Ovary (tissue), 9 donors: ENCODE data around the gene LIN28A. TPM values are rescaled to one million over a fixed set of nuclear protein-coding genes. Genes with fewer than 3 reads are reported as not detected.

Experiments
- DNase-seq, 5 donors: peaks; one replicate each; pipeline ENCODE4 v3.0.0-alpha.2; 2019 to 2020
- H3K27ac ChIP-seq, 2 donors: fragments of 200-600 bp; one replicate each; pipeline versions ENCODE4 v1.5.1 to v1.8.0; 2019 to 2022
- H3K27me3 ChIP-seq: fragments of 200-600 bp; one replicate; pipeline ENCODE4 v1.8.0; 2022
- H3K36me3 ChIP-seq: fragments of 200-600 bp; sonication (generic); one replicate; pipeline ENCODE4 v1.5.1; 2019
- H3K4me1 ChIP-seq: one replicate; pipeline ENCODE4 v1.8.1; 2013; ENCODE audit warnings: mild to moderate bottlenecking, moderate library complexity; ENCODE audit not compliant: insufficient read depth
- H3K4me3 ChIP-seq: fragments of 200-600 bp; sonication (generic); one replicate; pipeline ENCODE4 v1.5.1; 2017
- H3K9me3 ChIP-seq, 2 donors: fragments of 200-600 bp in 1 of 2; sonication (generic) in 1 of 2; one replicate each; pipeline versions ENCODE4 v1.5.1 to v1.8.1; 2013 to 2019; ENCODE audit warnings: mild to moderate bottlenecking in 1 of 2, moderate library complexity in 1 of 2
- EP300 ChIP-seq: sonication (generic); formaldehyde crosslinking; IDR thresholded peaks from one replicate; pipeline ENCODE4 v1.6.1; 2017; ENCODE audit warnings: antibody characterized with exemption
- POLR2A ChIP-seq: fragments of 450-650 bp; IDR thresholded peaks from one replicate; pipeline ENCODE4 v1.6.1; 2017; ENCODE audit warnings: antibody characterized with exemption, mild to moderate bottlenecking, moderate library complexity
- WGBS, 3 donors: extraction: QIAGEN DNeasy Blood & Tissue Kit in 1 of 3; methylation state at CpG; one replicate each; pipeline versions ENCODE4 v1.1.5 to v1.1.7; 2013 to 2017; 5-methylcytosine and 5-hydroxymethylcytosine counted together
- intact Hi-C, 4 donors: fragments of 100-400 bp; cut with DNase I; formaldehyde crosslinking; loops; one replicate each; pipeline versions ENCODE4 v1.11.0 to v1.15.1; 2022 to 2023
- polyA plus RNA-seq, 2 donors: library from polyadenylated mRNA; stranded (reverse); fragments of 200-250 nt in 1 of 2; fragments of 350-450 nt in 1 of 2; fragmentation: Illumina TruSeq in 1 of 2; extraction: RNeasy Lipid Tissue Mini Kit (QIAGEN cat#74804) in 1 of 2; gene quantifications; one replicate each; pipeline ENCODE4 v1.2.3, GENCODE V29; 2013 to 2014
- total RNA-seq, 7 donors: library from RNA; depleted of rRNA in 2 of 7; stranded (reverse); fragments of >200 nt in 2 of 7; fragmentation: NEBNext Ultra II Directional in 3 of 7; extraction: Animal tissue kit (Norgen Biotek cat#: 25700) in 3 of 7; gene quantifications; one replicate each; pipeline versions ENCODE4 v1.1.0 to v1.2.4, GENCODE V29; 2016 to 2023
- TF ChIP-seq, protein P1 (sequence below), 3 donors: fragments of 450-650 bp in 2 of 3; fragments of 200-600 bp in 1 of 3; IDR thresholded peaks; one replicate each; pipeline versions ENCODE4 v1.5.1 to v1.8.0; 2016 to 2022; ENCODE audit warnings: antibody characterized with exemption in 3 of 3, mild to moderate bottlenecking in 1 of 3
- donor health status: DM: no; HTN: no; CAD: no; lungs with moderate emphysema.
- donor health status: DM: no; HTN: no; CAD: no.
- donor health status: Bipolar disorder and iron deficiency.
- donor health status: DM: yes; HTN: yes; CAD: no.
- donor health status: DM: no; HTN: no; CAD: no.
- donor health status: DM: yes; HTN: yes; CAD: no.

The LIN28A gene
- total and polyA plus RNA-seq, 9 donors = 1.3 TPM; not detected in 8

DNA sequence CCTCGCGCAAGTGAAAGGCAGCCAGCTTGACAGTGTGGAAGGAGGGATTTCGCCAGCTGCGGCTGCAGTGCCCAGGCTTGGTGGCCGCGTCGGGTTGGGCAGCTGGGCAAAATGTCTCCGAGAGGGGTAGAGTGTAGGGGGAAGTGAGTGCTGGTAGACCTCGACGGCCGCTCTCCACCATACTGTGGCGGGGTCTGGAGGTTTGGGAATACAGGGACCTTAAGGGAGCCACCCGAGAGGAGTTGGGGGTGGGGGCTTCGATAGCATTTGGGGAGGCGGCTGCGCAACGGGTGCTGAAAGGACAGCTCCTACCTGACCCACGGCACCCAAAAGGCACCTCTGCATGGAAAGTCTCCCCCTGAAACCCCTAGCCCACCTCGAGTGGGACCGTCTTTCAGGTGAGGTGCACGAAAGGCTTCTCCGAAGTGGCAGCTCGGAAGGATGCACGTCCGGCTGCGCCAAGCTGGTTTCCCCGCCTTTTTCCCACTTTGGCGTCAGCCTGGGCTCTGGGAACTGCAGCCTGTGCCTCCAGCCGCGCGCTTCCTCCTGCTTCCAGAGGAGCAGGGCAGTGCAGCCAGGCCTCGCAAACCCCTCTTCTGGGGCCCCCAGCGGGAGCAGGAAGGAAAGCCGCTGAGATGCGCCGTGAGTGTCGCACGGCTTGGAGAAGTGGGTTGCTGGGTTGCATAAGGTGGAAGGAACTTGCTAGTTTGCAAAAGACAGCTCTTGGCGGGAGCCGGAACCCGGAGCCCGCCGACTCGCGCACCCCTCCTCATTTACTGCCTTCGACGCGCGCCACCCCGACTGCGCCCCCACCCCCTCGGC, 61.1 kb downstream of the LIN28A start:
- H3K36me3 ChIP-seq = no peaks in the 10 kb centered on the region
- peaks cover 8% of the 10 kb centered on the region for H3K4me1 ChIP-seq
- DNase-seq = peak in 4 of 5 donors; percentile 70 to 82 (median 72)
- H3K27me3 ChIP-seq = no peaks in the 10 kb centered on the region
- H3K9me3 ChIP-seq = no peaks in the 10 kb centered on the region
- H3K27ac ChIP-seq = peak overlapping the region in 1 of 2 donors; percentile 100
- intact Hi-C loops = loop anchor here in 1 of 4 donors (5.0 kb wide), 1 partner anchor 39 kb away; the partner anchor contains the start of gene DHDDS
- TF ChIP-seq, protein P1, sequence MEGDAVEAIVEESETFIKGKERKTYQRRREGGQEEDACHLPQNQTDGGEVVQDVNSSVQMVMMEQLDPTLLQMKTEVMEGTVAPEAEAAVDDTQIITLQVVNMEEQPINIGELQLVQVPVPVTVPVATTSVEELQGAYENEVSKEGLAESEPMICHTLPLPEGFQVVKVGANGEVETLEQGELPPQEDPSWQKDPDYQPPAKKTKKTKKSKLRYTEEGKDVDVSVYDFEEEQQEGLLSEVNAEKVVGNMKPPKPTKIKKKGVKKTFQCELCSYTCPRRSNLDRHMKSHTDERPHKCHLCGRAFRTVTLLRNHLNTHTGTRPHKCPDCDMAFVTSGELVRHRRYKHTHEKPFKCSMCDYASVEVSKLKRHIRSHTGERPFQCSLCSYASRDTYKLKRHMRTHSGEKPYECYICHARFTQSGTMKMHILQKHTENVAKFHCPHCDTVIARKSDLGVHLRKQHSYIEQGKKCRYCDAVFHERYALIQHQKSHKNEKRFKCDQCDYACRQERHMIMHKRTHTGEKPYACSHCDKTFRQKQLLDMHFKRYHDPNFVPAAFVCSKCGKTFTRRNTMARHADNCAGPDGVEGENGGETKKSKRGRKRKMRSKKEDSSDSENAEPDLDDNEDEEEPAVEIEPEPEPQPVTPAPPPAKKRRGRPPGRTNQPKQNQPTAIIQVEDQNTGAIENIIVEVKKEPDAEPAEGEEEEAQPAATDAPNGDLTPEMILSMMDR (IDR thresholded peaks at IDR 0.05) = no peak
- TF ChIP-seq POLR2A (no peak), EP300 (no peak)
- peak overlapping the region; percentile 99 for H3K4me3 ChIP-seq
- 1 to 2% (median 1%) methylated on average over 51 to 52 of the region's 52 CpGs for WGBS, 3 donors

DNA sequence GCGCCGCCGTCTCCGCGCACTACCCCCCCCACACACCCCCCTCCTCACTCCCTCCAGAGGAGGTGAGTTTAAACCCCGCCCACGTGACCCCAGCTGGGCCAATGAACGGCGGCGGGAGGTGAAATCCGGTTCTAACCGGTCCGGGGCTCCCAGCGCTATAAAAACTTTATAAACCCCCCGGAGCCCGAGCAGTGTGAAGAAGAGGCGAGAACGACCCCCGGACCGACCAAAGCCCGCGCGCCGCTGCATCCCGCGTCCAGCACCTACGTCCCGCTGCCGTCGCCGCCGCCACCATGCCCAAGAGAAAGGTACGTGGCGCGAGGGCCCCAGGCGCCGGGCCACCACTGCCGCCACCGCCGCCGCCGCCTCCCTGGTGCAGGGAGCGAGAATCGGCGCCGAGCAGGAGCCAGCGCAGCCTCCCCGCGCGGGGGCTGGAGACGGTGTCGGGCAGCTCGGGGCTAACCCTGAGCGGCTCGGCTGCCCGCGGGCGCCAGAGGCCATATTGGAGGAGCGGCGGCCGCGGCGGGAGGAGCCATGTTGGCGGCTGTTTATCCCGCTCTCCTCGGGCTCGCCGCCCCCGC, 61.8 kb downstream of the LIN28A start, which contains the start of gene HMGN2:
Gene HMGN2, plus strand, starts transcription at position 121 of the 581 bp plus-strand sequence. Its CDS starts 173 bp downstream, at position 294.
- Histone ChIP-seq H3K27ac (peak within 1 kb of the TSS; percentile 97 to 100), H3K36me3 (no peaks in the 10 kb centered on the region), H3K4me3 (peak within 1 kb of the TSS; percentile 99), H3K27me3 (no peaks in the 10 kb centered on the region), H3K9me3 (no peaks in the 10 kb centered on the region), H3K4me1 (peaks cover 8% of the 10 kb centered on the region)
- TF ChIP-seq, protein P1 (IDR thresholded peaks at IDR 0.05) = peak in 2 of 3 donors; percentile 6 to 20
- TF ChIP-seq EP300 (no peak), POLR2A (peak; percentile 86)
- intact Hi-C loops = loop anchor here in 1 of 4 donors (5.0 kb wide), 1 partner anchor 40 kb away; the partner anchor contains the start of gene DHDDS
- 0 to 1% (median 0%) methylated on average over 39 to 69 of the region's 69 CpGs for WGBS, 3 donors
- peak; percentile 93 to 96 (median 95) for DNase-seq

DNA sequence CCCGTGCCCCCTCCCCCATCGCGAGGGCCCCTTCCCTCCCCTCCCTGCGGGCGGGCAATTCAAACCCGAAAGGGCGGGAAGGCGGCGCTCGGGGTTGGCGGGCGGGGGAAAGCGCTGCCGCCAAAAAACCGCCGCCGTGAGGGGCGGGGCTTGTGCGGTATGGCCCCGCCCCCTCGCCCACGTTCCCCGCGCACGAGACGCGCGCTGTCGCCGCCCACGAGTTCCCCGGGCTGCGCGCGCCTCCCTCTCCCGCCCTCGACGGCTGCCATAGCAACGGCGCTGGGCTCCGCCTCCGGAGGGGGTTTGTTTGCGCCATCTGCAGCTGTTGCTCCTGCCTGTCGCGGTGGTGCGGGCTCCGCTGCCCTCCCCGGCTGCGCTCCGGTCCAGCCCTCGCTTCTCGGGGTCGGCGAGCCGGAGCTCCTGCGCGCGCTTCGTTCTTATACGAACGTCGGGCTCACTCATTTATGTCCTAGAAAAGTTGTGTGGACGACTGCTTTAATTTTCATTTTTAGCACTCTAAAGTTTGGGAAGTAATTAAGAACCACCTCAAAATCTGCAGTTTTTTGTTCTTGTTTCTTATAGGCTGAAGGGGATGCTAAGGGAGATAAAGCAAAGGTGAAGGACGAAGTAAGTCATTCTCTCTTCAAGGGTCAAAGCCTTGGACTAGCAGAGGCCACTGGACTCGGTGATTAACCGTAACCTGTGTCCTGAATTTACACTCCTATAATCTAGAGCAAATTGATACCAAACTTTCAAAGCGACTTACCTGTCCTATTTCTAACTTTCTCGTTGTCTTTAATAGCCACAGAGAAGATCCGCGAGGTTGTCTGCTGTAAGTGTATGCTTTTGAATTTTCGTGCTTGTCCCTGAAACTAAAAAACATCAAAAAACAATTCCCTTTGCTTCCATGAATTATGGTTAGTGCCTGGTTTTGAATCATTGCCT, 62.6 kb downstream of the LIN28A start:
- Histone ChIP-seq H3K4me3 (peak overlapping the region; percentile 99), H3K9me3 (no peaks in the 10 kb centered on the region), H3K27ac (peak overlapping the region; percentile 97 to 100), H3K4me1 (peaks cover 8% of the 10 kb centered on the region), H3K36me3 (no peaks in the 10 kb centered on the region), H3K27me3 (no peaks in the 10 kb centered on the region)
- 1 to 3% (median 2%) methylated on average over 46 to 71 of the region's 71 CpGs for WGBS, 3 donors
- intact Hi-C loops = loop anchor here in 1 of 4 donors (5.0 kb wide), 1 partner anchor 41 kb away; the partner anchor contains the start of gene DHDDS
- no peak for TF ChIP-seq EP300
- peak; percentile 54 for TF ChIP-seq POLR2A
- DNase-seq = peak; percentile 97 to 98 (median 98)

DNA sequence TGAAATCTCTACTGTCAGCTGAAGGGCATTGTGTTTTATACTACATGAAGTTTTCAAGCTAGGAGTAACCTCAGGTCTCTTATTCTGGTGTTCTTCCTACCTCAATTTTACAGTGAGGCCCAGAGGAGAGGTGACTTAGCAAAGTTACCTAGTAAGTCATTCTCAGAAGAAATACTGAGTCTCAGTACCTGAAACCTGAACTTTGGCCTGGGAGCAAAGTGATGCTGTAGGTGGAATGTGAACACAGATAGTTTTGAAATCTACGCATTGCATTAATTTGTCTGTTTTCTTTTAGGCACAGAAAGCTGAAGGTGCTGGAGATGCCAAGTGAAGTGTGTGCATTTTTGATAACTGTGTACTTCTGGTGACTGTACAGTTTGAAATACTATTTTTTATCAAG, 64.2 kb downstream of the LIN28A start:
- 90 to 100% (median 96%) methylated on average over 1 of the region's 1 CpG for WGBS, 3 donors

More for the DNA sequence above, 64.2 kb downstream of the LIN28A start:
- Histone ChIP-seq H3K27me3 (no peaks in the 10 kb centered on the region), H3K4me3 (no peak overlapping the region), H3K27ac (no peak overlapping the region), H3K9me3 (no peaks in the 10 kb centered on the region), H3K36me3 (no peaks in the 10 kb centered on the region), H3K4me1 (peaks cover 8% of the 10 kb centered on the region)
- TF ChIP-seq POLR2A (no peak), EP300 (no peak)
- TF ChIP-seq, protein P1 (IDR thresholded peaks at IDR 0.05) = no peak
- no peak for DNase-seq
- intact Hi-C loops = loop anchor here in 1 of 4 donors (5.0 kb wide), 1 partner anchor 43 kb away; the partner anchor contains the start of gene DHDDS
